ENCODE data around the gene C11orf21. TPM values are rescaled to one million over a fixed set of nuclear protein-coding genes. Genes with fewer than 3 reads are reported as not detected.

Gene C11orf21
- total RNA-seq, 2 donors from 2014 or later, result 0.11 to 0.52 TPM

- Histone ChIP-seq H3K4me3 (no peak overlapping the region), H3K36me3 (no peaks in the 10 kb centered on the region), H3K9ac (ENCODE audit: low read depth in 2 of 2, low read length in 2 of 2) (no peak overlapping the region), H3K4me1 (no peaks in the 10 kb centered on the region), H3K27ac (no peak overlapping the region), H3K9me3 (no peaks in the 10 kb centered on the region), H3K27me3 (peaks cover 30% of the 10 kb centered on the region)
- TF ChIP-seq CTCF (IDR thresholded peaks at IDR 0.05), result no peak
- intact Hi-C loops (cut with DNase I), result no loop called here
- peak; percentile 13 for DNase-seq
These were observed 35.0 kb downstream of the C11orf21 start for GRCh38 chr11:2266586-2267305.

GRCh38 chr11:2265854-2266585, 35.7 kb downstream of the C11orf21 start:
- peaks cover 23% of the 10 kb centered on the region for H3K27me3 ChIP-seq
- intact Hi-C loops (cut with DNase I), result no loop called here
- H3K4me1 ChIP-seq, result no peaks in the 10 kb centered on the region
- H3K9ac ChIP-seq (ENCODE audit: low read depth in 2 of 2, low read length in 2 of 2), result peak overlapping the region in 1 of 2 donors; percentile 19
- H3K36me3 ChIP-seq, result no peaks in the 10 kb centered on the region
- H3K9me3 ChIP-seq, result no peaks in the 10 kb centered on the region
- no peak overlapping the region for H3K4me3 ChIP-seq
- peak; percentile 16 for DNase-seq
- TF ChIP-seq CTCF (IDR thresholded peaks at IDR 0.05), result no peak
- H3K27ac ChIP-seq, result peak overlapping the region; percentile 32

GRCh38 chr11:2265396-2265795, 36.3 kb downstream of the C11orf21 start:
- Histone ChIP-seq H3K36me3 (no peaks in the 10 kb centered on the region), H3K9me3 (no peaks in the 10 kb centered on the region), H3K4me1 (no peaks in the 10 kb centered on the region), H3K27ac (peak overlapping the region; percentile 32), H3K27me3 (peaks cover 17% of the 10 kb centered on the region), H3K9ac (ENCODE audit: low read depth in 2 of 2, low read length in 2 of 2) (peak overlapping the region in 1 of 2 donors; percentile 19), H3K4me3 (no peak overlapping the region)
- intact Hi-C loops (cut with DNase I), result no loop called here
- no peak for TF ChIP-seq CTCF (IDR thresholded peaks at IDR 0.05)
- DNase-seq, result peak; percentile 17

GRCh38 chr11:2264366-2265053, 37.2 kb downstream of the C11orf21 start:
- intact Hi-C loops (cut with DNase I), result no loop called here
- no peak for DNase-seq
- H3K27me3 ChIP-seq, result peaks cover 8% of the 10 kb centered on the region
- TF ChIP-seq CTCF (IDR thresholded peaks at IDR 0.05), result no peak
- no peak overlapping the region for H3K4me3 ChIP-seq
- H3K27ac ChIP-seq, result no peak overlapping the region
- H3K4me1 ChIP-seq, result no peaks in the 10 kb centered on the region
- no peaks in the 10 kb centered on the region for H3K9me3 ChIP-seq
- no peak overlapping the region for H3K9ac ChIP-seq (ENCODE audit: low read depth in 2 of 2, low read length in 2 of 2)
- no peaks in the 10 kb centered on the region for H3K36me3 ChIP-seq

- TF ChIP-seq CTCF (IDR thresholded peaks at IDR 0.05), result no peak
- H3K27ac ChIP-seq, result no peak overlapping the region
- no peaks in the 10 kb centered on the region for H3K36me3 ChIP-seq
- DNase-seq, result no peak
- H3K27me3 ChIP-seq, result peaks cover 4% of the 10 kb centered on the region
- intact Hi-C loops (cut with DNase I), result no loop called here
- H3K9ac ChIP-seq (ENCODE audit: low read depth in 2 of 2, low read length in 2 of 2), result no peak overlapping the region
- H3K4me3 ChIP-seq, result no peak overlapping the region
- H3K9me3 ChIP-seq, result no peaks in the 10 kb centered on the region
- no peaks in the 10 kb centered on the region for H3K4me1 ChIP-seq
These were observed 37.9 kb downstream of the C11orf21 start for GRCh38 chr11:2263724-2264360.

Data from colonic mucosa (tissue), 4 donors.